Coronary artery (tissue), 2 donors: ENCODE results near the gene KCNK3.

Experiments used
- DNase-seq: peaks from one replicate; pipeline ENCODE4 v3.0.0-alpha.2; 2017; ENCODE audit warnings: low spot score
- H3K27ac ChIP-seq, 2 donors: fragments of 200-600 bp; sonication (generic); one replicate each; pipeline ENCODE4 v1.5.1; 2016 to 2019
- H3K4me3 ChIP-seq: fragments of 200-600 bp; sonication (generic); 2 replicates; pipeline ENCODE4 v1.5.1; 2016; ENCODE audit warnings: mild to moderate bottlenecking, moderate library complexity
- TF ChIP-seq, protein P1 (sequence below): fragments of 200-600 bp; sonication (generic); IDR thresholded peaks from one replicate; pipeline ENCODE4 v1.5.1; 2019; ENCODE audit warnings: antibody characterized with exemption

The KCNK3 gene

GRCh38 chr2:26730549-26731344 is 38.2 kb downstream of the KCNK3 start:
- TF ChIP-seq, protein P1, sequence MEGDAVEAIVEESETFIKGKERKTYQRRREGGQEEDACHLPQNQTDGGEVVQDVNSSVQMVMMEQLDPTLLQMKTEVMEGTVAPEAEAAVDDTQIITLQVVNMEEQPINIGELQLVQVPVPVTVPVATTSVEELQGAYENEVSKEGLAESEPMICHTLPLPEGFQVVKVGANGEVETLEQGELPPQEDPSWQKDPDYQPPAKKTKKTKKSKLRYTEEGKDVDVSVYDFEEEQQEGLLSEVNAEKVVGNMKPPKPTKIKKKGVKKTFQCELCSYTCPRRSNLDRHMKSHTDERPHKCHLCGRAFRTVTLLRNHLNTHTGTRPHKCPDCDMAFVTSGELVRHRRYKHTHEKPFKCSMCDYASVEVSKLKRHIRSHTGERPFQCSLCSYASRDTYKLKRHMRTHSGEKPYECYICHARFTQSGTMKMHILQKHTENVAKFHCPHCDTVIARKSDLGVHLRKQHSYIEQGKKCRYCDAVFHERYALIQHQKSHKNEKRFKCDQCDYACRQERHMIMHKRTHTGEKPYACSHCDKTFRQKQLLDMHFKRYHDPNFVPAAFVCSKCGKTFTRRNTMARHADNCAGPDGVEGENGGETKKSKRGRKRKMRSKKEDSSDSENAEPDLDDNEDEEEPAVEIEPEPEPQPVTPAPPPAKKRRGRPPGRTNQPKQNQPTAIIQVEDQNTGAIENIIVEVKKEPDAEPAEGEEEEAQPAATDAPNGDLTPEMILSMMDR, result no peak
- Histone ChIP-seq H3K4me3 (no peak overlapping the region), H3K27ac (no peak overlapping the region)
- DNase-seq, result no peak

DNA sequence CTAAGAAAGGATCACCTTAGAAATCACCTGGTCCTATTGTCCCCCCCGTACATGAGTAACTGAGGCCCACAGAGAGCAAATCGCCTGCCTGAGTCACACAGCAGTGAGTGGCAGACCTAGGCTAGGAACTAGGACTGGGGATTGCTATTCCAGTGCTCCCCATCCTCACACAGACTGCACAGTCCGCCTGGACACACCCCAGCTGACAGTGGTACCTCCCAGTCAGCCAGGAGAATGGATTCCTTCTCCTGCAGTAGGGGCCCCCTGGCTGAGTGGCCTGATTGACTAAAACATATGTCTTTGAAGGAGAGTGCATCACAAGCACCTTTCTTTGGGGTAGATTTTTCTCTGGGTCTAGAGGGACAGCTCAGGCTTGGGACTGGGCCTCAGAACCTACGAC is 39.2 kb downstream of the KCNK3 start:
- H3K4me3 ChIP-seq, result no peak overlapping the region
- no peak for DNase-seq
- no peak overlapping the region for H3K27ac ChIP-seq
- TF ChIP-seq, protein P1, result no peak

GRCh38 chr2:26732446-26732845 is 39.9 kb downstream of the KCNK3 start:
- TF ChIP-seq, protein P1, result no peak
- no peak for DNase-seq
- no peak overlapping the region for H3K4me3 ChIP-seq
- H3K27ac ChIP-seq, result no peak overlapping the region

DNA sequence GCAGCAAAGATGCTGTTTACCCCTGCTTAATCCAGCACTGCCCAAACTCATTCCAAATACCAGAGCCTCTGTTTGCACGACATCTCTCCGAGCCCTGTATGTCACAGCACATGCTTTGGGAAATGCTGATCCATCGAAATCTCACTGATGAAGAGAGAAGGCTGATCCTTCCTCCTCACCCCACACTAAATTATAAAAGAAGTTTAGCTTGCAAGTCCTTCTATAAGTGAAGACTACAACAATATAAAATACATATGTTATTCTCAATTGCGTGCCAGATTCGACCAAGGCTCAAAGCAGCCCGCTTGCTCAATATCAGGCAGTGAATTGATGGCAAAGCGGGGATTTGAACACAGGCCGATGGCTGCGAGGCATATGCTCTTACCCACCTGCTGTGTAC is 40.9 kb downstream of the KCNK3 start:
- no peak for DNase-seq
- no peak overlapping the region for H3K4me3 ChIP-seq
- TF ChIP-seq, protein P1, result no peak
- no peak overlapping the region for H3K27ac ChIP-seq

GRCh38 chr2:26735097-26735496 is 42.6 kb downstream of the KCNK3 start:
- no peak for DNase-seq
- Histone ChIP-seq H3K27ac (peak overlapping the region in 1 of 2 donors; percentile 54), H3K4me3 (no peak overlapping the region)
- TF ChIP-seq, protein P1, result no peak

- H3K4me3 ChIP-seq, result no peak overlapping the region
- H3K27ac ChIP-seq, result peak overlapping the region in 1 of 2 donors; percentile 12
- DNase-seq, result no peak
- TF ChIP-seq, protein P1, result no peak
Measured at GRCh38 chr2:26735883-26736588, 43.5 kb downstream of the KCNK3 start.
